ENCODE data around the gene DUSP15.

GRCh38 chr20:31816221-31816620 lies 54.1 kb downstream of the DUSP15 start:
- no peak for TF ChIP-seq CTCF (IDR thresholded peaks at IDR 0.05)
- TF ChIP-seq EP300 (IDR thresholded peaks at IDR 0.05) = no peak

All from ovary (tissue), 3 donors.